ENCODE results near the gene UBAP2. TPM values are rescaled to one million over a fixed set of nuclear protein-coding genes. Genes with fewer than 3 reads are reported as not detected.

The UBAP2 gene
- total and polyA plus RNA-seq, 9 donors: 12.7 to 46.7 (median 33.4) TPM

GRCh38 chr9:33907347-33907746, 141.3 kb downstream of the UBAP2 start:
- Histone ChIP-seq H3K4me3 (no peak overlapping the region), H3K27ac (no peak overlapping the region), H3K27me3 (no peaks in the 10 kb centered on the region), H3K36me3 (no peaks in the 10 kb centered on the region), H3K9me3 (no peaks in the 10 kb centered on the region), H3K4me1 (ENCODE audit: insufficient read depth) (peaks cover 5% of the 10 kb centered on the region)
- intact Hi-C loops (cut with DNase I): no loop called here
- WGBS, 3 donors: 68 to 77% (median 71%) methylated on average over 4 of the region's 4 CpGs
- no peak for DNase-seq
- TF ChIP-seq POLR2A (IDR thresholded peaks at IDR 0.05): no peak
- no peak for TF ChIP-seq CTCF (IDR thresholded peaks at IDR 0.05)
- no peak for TF ChIP-seq EP300 (IDR thresholded peaks at IDR 0.05)

GRCh38 chr9:33906769-33907168, 141.9 kb downstream of the UBAP2 start:
- peaks cover 5% of the 10 kb centered on the region for H3K4me1 ChIP-seq (ENCODE audit: insufficient read depth)
- no peaks in the 10 kb centered on the region for H3K27me3 ChIP-seq
- 90 to 97% (median 93%) methylated on average over 2 of the region's 2 CpGs for WGBS, 3 donors
- no peak for DNase-seq
- no peaks in the 10 kb centered on the region for H3K36me3 ChIP-seq
- TF ChIP-seq EP300 (IDR thresholded peaks at IDR 0.05) (no peak), POLR2A (IDR thresholded peaks at IDR 0.05) (no peak), CTCF (IDR thresholded peaks at IDR 0.05) (no peak)
- no peak overlapping the region for H3K4me3 ChIP-seq
- no peak overlapping the region for H3K27ac ChIP-seq
- H3K9me3 ChIP-seq: no peaks in the 10 kb centered on the region
- intact Hi-C loops (cut with DNase I): no loop called here

- intact Hi-C loops (cut with DNase I): no loop called here
Observed at GRCh38 chr9:33905137-33905536, 143.6 kb downstream of the UBAP2 start.

GRCh38 chr9:33903157-33903780, 145.4 kb downstream of the UBAP2 start:
- intact Hi-C loops (cut with DNase I): no loop called here
- Histone ChIP-seq H3K4me3 (no peak overlapping the region), H3K9me3 (no peaks in the 10 kb centered on the region), H3K36me3 (no peaks in the 10 kb centered on the region), H3K27ac (no peak overlapping the region), H3K4me1 (ENCODE audit: insufficient read depth) (peaks cover 5% of the 10 kb centered on the region), H3K27me3 (no peaks in the 10 kb centered on the region)
- DNase-seq: no peak
- TF ChIP-seq EP300 (IDR thresholded peaks at IDR 0.05): no peak
- TF ChIP-seq CTCF (IDR thresholded peaks at IDR 0.05): no peak
- no peak for TF ChIP-seq POLR2A (IDR thresholded peaks at IDR 0.05)
- 74 to 78% (median 78%) methylated on average over 4 of the region's 4 CpGs for WGBS, 3 donors

More at GRCh38 chr9:33905137-33905536, 143.6 kb downstream of the UBAP2 start:
- H3K27ac ChIP-seq: no peak overlapping the region
- TF ChIP-seq CTCF (IDR thresholded peaks at IDR 0.05) (no peak), EP300 (IDR thresholded peaks at IDR 0.05) (no peak), POLR2A (IDR thresholded peaks at IDR 0.05) (no peak)
- H3K27me3 ChIP-seq: no peaks in the 10 kb centered on the region
- peaks cover 5% of the 10 kb centered on the region for H3K4me1 ChIP-seq (ENCODE audit: insufficient read depth)
- H3K36me3 ChIP-seq: no peaks in the 10 kb centered on the region
- H3K4me3 ChIP-seq: no peak overlapping the region
- WGBS, 3 donors: 89 to 92% (median 90%) methylated on average over 1 of the region's 1 CpG
- H3K9me3 ChIP-seq: no peaks in the 10 kb centered on the region
- no peak for DNase-seq

All from ovary (tissue), 9 donors.